Hepatocyte (in vitro differentiated cells): Measurements from ENCODE around the gene IFNA6.

Source experiments
- EZH2 ChIP-seq: fragments of 200-600 bp; sonication (generic); IDR thresholded peaks from 2 replicates; pipeline ENCODE4 v1.6.1; 2016; ENCODE audit warnings: antibody characterized with exemption, mild to moderate bottlenecking, borderline replicate concordance
- EZH2phosphoT487 ChIP-seq: fragments of 200-600 bp; sonication (generic); IDR thresholded peaks from one replicate; pipeline ENCODE4 v1.6.1; 2018; ENCODE audit warnings: antibody characterized with exemption, mild to moderate bottlenecking, low read depth, moderate library complexity; ENCODE audit not compliant: unreplicated experiment, severe bottlenecking
- TF ChIP-seq, protein P1 (sequence below): fragments of 200-600 bp; sonication (generic); IDR thresholded peaks from 2 replicates; pipeline ENCODE4 v1.5.1; 2016; ENCODE audit warnings: antibody characterized with exemption, mild to moderate bottlenecking; ENCODE audit not compliant: poor library complexity

DNA sequence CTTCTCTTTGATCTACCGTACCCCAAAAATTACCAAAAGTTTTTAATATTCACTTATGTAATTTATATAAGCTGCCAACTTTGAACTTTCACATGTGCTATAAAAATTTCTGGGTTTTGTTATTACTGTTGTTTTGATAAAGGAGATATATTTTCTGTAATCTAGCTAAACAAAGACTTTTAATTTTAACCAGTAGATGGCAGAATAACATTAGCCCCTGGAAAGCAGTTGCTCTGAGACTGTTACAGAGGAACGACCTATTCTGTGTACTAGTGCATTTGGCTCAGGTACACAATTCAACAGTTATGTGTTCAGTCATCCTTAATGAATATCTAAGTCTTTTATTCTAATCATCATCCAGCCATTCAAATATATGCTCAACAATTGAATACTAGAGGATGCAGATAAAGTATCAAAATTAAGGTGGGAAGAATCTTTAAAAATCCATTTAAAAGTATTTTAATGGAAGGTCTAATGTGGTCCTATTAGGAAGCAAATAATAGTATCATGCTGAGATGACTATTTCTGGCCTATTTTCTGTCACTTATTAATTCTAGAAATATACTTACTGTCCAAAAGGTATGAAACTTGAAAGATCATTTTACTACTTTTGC is 24.1 kb downstream of the IFNA6 start:
- TF ChIP-seq, protein P1, sequence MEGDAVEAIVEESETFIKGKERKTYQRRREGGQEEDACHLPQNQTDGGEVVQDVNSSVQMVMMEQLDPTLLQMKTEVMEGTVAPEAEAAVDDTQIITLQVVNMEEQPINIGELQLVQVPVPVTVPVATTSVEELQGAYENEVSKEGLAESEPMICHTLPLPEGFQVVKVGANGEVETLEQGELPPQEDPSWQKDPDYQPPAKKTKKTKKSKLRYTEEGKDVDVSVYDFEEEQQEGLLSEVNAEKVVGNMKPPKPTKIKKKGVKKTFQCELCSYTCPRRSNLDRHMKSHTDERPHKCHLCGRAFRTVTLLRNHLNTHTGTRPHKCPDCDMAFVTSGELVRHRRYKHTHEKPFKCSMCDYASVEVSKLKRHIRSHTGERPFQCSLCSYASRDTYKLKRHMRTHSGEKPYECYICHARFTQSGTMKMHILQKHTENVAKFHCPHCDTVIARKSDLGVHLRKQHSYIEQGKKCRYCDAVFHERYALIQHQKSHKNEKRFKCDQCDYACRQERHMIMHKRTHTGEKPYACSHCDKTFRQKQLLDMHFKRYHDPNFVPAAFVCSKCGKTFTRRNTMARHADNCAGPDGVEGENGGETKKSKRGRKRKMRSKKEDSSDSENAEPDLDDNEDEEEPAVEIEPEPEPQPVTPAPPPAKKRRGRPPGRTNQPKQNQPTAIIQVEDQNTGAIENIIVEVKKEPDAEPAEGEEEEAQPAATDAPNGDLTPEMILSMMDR: peak; percentile 77
- no peak for TF ChIP-seq EZH2
- TF ChIP-seq EZH2phosphoT487: no peak
